Mucosa of gallbladder (tissue), 1 donor: ENCODE data around the gene ADAM33. TPM values are rescaled to one million over a fixed set of nuclear protein-coding genes. Genes with fewer than 3 reads are reported as not detected.

Source experiments
- DNase-seq: peaks from one replicate; pipeline ENCODE4 v3.0.0-alpha.2; 2020; ENCODE audit warnings: low spot score
- total RNA-seq: library from RNA; stranded (reverse); gene quantifications from one replicate; pipeline ENCODE4 v1.2.1, GENCODE V29; 2021
- donor health status: DM: no; HTN: no; CAD: no.

ADAM33 gene
- total RNA-seq, 1 donor from 2014 or later: 67.3 TPM

GRCh38 chr20:3689978-3690377, 8.2 kb upstream of the ADAM33 start:
- DNase-seq: no peak

DNA sequence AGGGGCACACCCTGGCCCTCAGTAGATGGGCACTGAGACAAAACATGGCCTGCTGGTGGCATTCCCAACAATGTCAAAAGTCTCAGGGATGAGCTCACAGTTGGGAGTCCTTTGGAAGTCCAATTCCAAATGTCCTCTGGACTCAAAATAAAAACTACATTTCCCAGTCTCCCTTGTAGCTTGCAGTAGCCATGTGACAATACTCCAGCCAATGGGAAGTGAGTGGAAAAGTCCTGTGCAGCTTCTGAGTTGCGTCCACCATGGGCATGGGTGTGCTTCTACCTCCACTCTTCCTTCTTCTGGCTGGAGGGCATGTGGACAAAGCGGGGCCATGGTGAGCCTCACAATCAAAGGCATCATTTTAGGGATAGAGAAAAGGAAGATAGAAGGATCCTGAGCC, 5.8 kb upstream of the ADAM33 start:
- no peak for DNase-seq

GRCh38 chr20:3686867-3687321, 5.1 kb upstream of the ADAM33 start:
- peak; percentile 80 for DNase-seq

DNA sequence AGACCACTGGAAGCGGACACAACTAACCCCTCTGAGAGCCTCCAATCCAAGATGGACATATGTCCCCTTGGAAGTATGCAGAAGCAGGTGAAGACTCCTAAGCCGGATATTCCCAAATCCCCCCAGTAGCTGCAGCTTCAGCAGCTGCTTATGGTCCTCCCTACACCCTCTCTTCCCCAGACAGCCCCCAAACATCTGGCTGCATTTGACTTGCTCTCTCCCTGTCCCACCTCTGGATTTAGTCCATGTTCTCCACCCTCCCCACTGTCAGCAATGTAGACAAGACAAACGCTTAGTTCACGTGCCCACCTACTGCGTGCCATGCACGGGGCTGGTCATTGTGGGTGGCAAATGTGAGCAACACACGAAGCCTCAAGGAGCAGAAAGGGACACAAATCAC, 4.6 kb upstream of the ADAM33 start:
- DNase-seq: no peak

GRCh38 chr20:3685341-3685740, 3.5 kb upstream of the ADAM33 start:
- no peak for DNase-seq

- no peak for DNase-seq
Measured at GRCh38 chr20:3681352-3681930, 369 bp downstream of the ADAM33 start.

- no peak for DNase-seq
Measured at GRCh38 chr20:3680701-3681351, 984 bp downstream of the ADAM33 start.

DNA sequence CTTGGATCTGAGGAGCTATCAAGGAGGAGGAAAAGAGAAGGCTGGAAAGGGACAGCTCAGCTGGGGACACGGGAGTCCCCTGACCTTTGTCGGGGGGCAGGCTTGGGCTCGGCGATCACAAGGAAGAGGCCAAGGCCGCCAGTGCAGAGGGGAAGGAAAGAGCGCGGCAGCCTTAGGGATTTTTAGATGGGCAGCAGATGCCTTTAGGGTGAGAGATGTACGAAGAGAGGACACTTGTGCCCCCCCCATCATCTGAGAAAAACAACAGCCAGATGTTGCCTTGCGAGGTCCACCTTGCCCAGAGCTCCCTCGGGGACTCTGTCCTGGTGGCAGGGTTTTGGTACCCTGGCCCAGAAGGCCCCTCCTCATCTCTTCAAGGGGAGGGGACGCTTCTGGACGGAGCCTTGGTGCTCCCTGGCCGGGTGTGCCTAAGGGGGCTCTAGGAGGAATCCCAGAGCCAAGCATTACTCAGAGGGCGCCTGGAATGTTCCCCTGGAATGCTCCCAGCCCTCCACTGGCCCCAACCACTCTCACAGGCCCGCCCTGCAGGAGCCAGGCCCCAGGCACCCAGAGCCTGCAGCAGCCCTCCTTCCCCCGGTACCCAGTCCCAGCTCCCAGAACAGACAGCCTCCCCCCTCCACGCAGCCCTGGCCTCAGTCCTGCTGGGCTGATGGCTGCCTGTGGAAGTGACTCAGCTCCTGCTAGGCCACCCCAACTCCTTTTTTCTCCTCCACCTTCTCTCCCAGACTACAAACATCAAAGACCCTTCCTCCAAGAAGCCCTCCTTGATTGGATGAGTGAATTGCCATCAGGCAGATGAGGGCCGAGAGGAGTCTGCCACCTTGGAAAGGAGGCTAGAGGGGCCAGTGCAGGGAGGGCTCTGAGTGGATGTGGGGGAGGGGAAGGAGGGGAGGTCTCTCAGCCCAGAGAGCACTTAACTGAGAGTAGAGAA, 1.8 kb downstream of the ADAM33 start:
- DNase-seq: peak; percentile 60

DNA sequence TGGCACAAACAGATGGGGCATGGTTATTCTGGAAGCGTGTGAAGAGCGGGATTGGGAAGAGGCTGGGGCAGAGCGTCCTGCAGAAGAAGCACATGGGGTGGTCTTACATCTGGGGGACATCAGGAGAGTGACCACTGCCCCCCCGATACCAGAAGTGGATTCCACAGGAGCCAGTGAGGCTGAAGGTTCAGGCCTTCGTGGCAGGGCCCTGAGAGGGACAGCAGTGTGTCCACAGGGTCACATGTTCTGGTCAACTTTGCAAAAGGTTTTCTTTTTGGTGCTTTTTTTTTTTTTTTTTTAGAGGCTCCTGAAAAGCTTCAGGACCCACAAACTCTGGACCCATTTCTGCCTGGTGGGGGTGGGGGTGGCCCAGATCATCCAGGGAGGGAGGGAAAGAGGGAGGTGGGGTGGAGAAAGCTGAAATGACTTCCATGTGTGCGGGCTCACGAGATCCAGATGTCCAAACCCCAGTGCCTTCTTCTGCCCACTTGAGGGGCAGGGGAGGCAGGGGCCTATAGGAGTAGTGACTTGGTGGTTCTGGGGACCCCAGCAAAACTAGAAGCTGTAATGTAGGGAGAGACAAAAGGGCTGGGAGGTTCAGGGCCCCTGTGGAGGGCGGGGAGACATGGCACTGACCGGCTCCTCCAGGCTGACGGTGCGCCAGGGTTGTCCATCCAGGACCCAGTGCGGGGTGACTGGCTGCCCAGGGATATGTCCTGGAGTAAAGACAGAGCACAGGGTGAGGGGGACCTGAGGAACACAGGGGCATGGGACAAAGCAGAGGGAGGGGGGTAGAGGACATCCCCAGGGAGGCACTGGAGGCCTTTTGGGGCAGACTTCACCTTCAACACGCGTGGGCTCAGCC, 2.7 kb downstream of the ADAM33 start:
- DNase-seq: no peak

- DNase-seq: no peak
Measured at GRCh38 chr20:3678198-3678597, 3.6 kb downstream of the ADAM33 start.

GRCh38 chr20:3677733-3678132, 4.1 kb downstream of the ADAM33 start:
- no peak for DNase-seq

GRCh38 chr20:3674995-3675900, 6.6 kb downstream of the ADAM33 start:
- no peak for DNase-seq

- no peak for DNase-seq
Measured at GRCh38 chr20:3674447-3674846, 7.4 kb downstream of the ADAM33 start.

DNA sequence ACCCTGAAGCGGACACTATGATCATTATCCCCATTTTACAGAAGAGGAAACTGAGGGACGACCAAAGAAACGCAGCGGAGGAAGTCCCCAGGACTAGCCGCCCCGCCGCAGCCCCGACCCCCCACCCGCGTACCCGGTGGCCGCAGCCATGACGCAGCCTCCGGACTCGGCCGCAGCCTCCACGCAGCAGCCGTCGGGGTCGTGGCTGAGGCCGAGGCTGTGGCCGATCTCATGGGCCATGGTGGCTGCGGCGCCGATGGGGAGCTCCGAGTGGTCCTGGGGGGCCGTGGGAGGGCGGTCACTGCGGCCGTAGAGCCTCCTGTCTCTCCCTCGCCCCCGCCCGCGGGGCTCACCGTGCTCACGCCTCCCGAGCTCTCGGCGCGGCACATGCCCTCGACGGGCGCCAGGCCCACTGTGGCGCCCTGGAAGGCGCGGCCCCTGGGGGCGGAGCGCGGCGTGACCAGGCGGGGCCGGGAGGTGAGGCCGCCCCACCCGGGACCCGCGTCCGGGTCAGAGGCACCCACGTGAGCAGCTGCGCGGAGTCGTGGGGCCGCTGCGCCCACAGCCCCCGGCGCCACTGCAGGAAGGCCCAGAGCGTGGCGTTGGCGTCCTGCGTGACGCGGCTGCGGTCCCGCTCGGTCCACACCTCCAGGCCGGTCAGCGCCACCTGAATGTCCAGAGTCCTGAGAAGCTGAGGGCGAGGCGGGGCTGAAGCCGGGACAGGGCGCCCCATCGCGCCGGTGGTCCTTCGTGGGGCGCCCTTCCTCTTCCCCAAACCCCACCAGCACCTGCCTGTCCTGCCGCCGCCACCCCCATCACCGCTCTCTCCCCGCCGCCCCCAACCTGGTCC, 8.4 kb downstream of the ADAM33 start:
- no peak for DNase-seq

- no peak for DNase-seq
Measured at GRCh38 chr20:3672547-3673171, 9.2 kb downstream of the ADAM33 start.

GRCh38 chr20:3671986-3672546, 9.7 kb downstream of the ADAM33 start:
- DNase-seq: no peak

DNA sequence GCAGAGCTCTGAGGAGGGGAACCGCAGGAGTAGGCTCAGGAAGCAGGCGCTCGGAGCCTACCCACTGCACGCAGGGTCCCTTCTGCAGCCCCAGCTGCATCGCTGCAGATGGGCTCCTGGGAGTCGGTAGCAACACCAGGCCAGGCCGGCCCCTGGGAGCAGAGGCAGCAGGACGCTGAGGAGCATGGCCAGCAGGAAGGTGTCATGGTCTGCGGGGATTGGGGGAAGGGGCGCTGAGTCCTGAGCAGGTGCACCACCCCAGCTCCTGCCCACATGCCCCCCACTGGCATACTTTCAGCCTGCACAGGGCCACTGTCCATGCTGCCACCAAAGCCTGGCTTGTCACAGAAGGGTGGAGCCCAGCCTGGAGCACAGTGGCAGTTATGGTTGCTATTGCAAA, 10.9 kb downstream of the ADAM33 start:
- no peak for DNase-seq

DNA sequence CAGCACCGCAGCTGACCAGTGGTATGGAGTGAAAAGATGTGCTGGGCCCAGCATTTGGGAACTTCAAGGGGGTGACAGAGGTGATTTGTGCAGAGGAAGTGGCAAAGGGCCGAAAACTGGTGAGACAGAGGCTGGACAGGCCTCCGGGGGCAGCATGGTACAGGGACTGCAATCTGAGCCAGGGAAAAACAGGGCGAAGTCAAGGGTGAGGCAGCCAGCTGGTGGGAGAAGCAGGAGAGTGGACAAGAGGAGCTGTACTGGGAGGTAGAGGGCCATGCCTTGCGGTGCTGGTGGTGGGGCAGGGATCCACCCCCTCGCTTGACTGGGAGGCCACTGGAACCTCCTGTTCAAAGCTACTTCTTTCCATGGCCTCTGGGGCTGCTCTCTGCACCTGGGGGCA, 11.3 kb downstream of the ADAM33 start:
- DNase-seq: no peak
